Measurements from ENCODE around the gene LIN9. TPM values are rescaled to one million over a fixed set of nuclear protein-coding genes. Genes with fewer than 3 reads are reported as not detected.
A peak's percentile ranks its signal among the peaks of the same experiment; 100 is the strongest.

LIN9 gene
- total RNA-seq, 1 donor from 2014 or later: 4.6 TPM

- ATAC-seq: no peak
- DNase-seq: no peak
- intact Hi-C loops (cut with DNase I): no loop called here
- no peaks in the 10 kb centered on the region for H3K9me3 ChIP-seq
- no peaks in the 10 kb centered on the region for H3K27me3 ChIP-seq
- H3K36me3 ChIP-seq: no peaks in the 10 kb centered on the region
- H3K27ac ChIP-seq: peak overlapping the region; percentile 89
- H3K4me3 ChIP-seq: peak overlapping the region; percentile 75
- H3K4me1 ChIP-seq: peaks cover 21% of the 10 kb centered on the region
- no peak for TF ChIP-seq CTCF (IDR thresholded peaks at IDR 0.05)
Measured at GRCh38 chr1:226187380-226187779, 121.6 kb downstream of the LIN9 start.

DNA sequence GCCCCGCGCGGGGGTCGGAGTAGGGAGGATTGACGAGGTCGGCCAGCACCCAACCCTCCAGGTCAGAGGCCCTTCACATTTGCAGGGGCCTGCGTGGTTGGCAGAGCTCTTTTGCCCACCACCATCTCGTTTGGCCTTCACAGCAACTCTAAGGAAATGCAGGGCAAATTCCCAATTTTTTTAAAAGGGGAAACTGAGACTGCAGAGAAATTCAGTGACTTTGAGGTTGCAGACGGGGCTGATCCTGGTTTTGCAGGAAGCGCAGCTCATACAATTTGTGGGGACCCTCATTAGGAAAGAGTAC is 122.0 kb downstream of the LIN9 start:
- ATAC-seq: no peak
- H3K27ac ChIP-seq: peak overlapping the region; percentile 89
- TF ChIP-seq CTCF (IDR thresholded peaks at IDR 0.05): no peak
- intact Hi-C loops (cut with DNase I): no loop called here
- no peaks in the 10 kb centered on the region for H3K36me3 ChIP-seq
- H3K27me3 ChIP-seq: no peaks in the 10 kb centered on the region
- peaks cover 25% of the 10 kb centered on the region for H3K4me1 ChIP-seq
- H3K9me3 ChIP-seq: no peaks in the 10 kb centered on the region
- peak overlapping the region; percentile 75 for H3K4me3 ChIP-seq
- no peak for DNase-seq

GRCh38 chr1:226186124-226187018 is 122.6 kb downstream of the LIN9 start, which contains the start of gene ACBD3:
ACBD3 (minus strand) TSS chr1:226186741; CDS start chr1:226186675, 66 bp downstream.
- Histone ChIP-seq H3K4me1 (peaks cover 31% of the 10 kb centered on the region), H3K4me3 (peak within 1 kb of the TSS; percentile 75), H3K27me3 (no peaks in the 10 kb centered on the region), H3K27ac (peak within 1 kb of the TSS; percentile 89), H3K9me3 (no peaks in the 10 kb centered on the region), H3K36me3 (no peaks in the 10 kb centered on the region)
- peak; percentile 98 for ATAC-seq
- TF ChIP-seq CTCF (IDR thresholded peaks at IDR 0.05): peak; percentile 11
- DNase-seq: peak; percentile 93
- intact Hi-C loops (cut with DNase I): no loop called here

- DNase-seq (no peak), ATAC-seq (no peak)
- Histone ChIP-seq H3K27me3 (no peaks in the 10 kb centered on the region), H3K4me3 (peak overlapping the region; percentile 75), H3K36me3 (no peaks in the 10 kb centered on the region), H3K4me1 (peaks cover 34% of the 10 kb centered on the region), H3K9me3 (no peaks in the 10 kb centered on the region), H3K27ac (peak overlapping the region; percentile 89)
- intact Hi-C loops (cut with DNase I): no loop called here
- TF ChIP-seq CTCF (IDR thresholded peaks at IDR 0.05): no peak
Measured at GRCh38 chr1:226185141-226186036, 123.6 kb downstream of the LIN9 start.

- intact Hi-C loops (cut with DNase I): no loop called here
- Histone ChIP-seq H3K36me3 (no peaks in the 10 kb centered on the region), H3K27ac (peak overlapping the region; percentile 45), H3K9me3 (no peaks in the 10 kb centered on the region), H3K4me1 (peaks cover 34% of the 10 kb centered on the region), H3K4me3 (no peak overlapping the region), H3K27me3 (no peaks in the 10 kb centered on the region)
- DNase-seq (peak; percentile 72), ATAC-seq (peak; percentile 63)
- TF ChIP-seq CTCF (IDR thresholded peaks at IDR 0.05): peak; percentile 48
Measured at GRCh38 chr1:226181996-226182714, 126.8 kb downstream of the LIN9 start.
